OCI-LY1 (cell line): ENCODE measurements around the gene PDGFA.

Source experiments
- CTCF ChIP-seq: fragments of 200-600 bp; sonication (generic), shearing (Covaris generic); IDR thresholded peaks from 2 replicates; pipeline ENCODE4 v1.5.1; 2017; ENCODE audit warnings: mild to moderate bottlenecking, antibody characterized with exemption, low read length, moderate library complexity, mixed read lengths
- EZH2 ChIP-seq: fragments of 200-600 bp; sonication (generic), shearing (Covaris generic); IDR thresholded peaks from 2 replicates; pipeline ENCODE4 v1.8.0; 2017; ENCODE audit warnings: borderline replicate concordance, mixed run types, mild to moderate bottlenecking, antibody characterized with exemption, low read length, moderate library complexity, mixed read lengths

- TF ChIP-seq CTCF (no peak), EZH2 (no peak)
These were observed 46.5 kb upstream of the PDGFA start for GRCh38 chr7:566100-566499.
